ENCODE results near the gene EFEMP2.

EFEMP2 gene

DNA sequence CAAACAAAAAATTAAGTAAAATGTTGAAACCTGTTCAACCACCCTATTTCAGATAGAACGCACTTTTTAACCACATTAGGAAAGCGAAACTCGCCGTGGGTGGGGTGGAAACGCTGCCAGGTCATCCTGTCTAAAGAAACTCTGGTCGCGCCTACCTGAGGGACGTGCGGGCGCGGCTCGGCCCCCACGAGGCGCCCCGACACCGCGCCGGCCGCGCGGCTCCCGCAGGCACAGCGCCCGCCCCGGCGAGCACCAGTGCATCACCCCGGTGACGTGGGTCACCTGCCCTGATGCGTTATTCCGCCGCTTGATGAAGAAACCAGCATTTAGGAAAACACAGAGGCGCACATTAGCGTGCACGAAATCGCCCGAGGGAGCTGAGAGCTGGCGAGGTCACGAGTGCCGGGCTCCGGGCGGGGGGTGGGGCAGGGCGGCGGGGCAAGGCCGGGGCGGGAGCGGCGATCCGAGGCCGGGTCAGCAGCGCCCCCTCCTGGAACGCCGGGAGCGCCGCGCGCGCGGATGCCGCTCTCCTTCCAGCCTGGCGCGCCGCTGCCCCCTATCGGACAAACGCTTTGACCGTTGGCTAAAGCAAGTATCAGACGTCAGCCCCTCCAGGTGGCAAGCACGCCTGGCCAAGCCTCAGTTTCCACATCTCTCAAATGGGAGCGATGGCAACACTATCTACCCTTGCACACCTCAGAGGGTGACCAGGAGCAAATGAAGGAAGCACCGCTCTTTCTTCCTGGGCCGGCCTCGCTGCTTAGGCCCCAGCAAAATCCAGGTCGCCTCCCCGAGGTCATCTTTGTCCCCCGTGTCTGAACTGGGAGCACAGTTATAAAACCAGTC, 54.5 kb downstream of the EFEMP2 start:
- peak; percentile 85 to 90 for DNase-seq

DNA sequence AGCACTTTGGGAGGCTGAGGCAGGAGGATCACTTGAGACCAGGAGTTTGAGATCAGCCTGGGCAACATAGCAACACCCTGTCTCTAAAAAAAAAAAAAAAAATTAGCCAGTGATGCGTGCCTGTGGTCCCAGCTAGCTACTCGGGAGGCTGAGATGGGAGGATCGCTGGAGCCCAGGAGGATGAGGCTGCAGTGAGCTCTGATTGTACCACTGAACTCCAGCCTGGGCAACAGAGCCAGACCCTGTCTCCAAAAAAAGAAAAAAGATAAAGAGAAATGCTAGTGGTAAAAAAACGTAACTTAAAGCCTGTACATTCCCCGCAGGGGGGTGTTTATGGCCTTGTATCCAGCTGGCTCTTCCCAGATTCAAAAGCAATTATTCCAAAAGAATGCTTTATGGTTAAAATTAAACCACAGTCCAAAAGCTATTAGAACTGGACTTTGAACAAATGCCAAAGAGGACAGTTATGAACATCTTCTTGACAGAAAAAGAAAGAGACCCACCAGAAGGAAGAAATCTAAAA, 55.2 kb downstream of the EFEMP2 start:
- DNase-seq, result no peak

DNA sequence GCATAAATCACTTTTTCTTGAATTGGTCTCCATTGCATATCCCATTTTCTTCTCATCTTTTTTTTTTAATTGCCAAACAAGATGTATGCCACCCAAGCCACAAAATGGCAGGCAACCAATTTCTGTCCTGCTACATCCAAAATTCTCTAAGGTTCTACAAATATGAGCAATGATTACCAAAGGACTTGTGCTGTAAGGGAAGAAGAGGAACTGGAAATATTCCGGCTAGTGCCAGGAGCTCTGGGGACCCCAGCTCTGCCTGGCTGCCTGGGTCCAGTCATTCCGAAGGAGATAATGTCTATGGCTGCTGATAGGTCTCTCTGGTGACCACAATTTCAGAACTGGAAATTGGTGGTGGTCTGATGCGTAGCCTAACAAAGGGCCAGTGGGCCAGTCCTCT, 55.9 kb downstream of the EFEMP2 start:
- no peak for DNase-seq
